CD4-positive, CD25-positive, alpha-beta regulatory T cell (primary cell): ENCODE data around the gene C17orf58. TPM values are rescaled to one million over a fixed set of nuclear protein-coding genes. Genes with fewer than 3 reads are reported as not detected.
"Not testable (repeated sequence)": the region's sequence is repeated elsewhere in the genome, so short reads cannot be mapped to it uniquely, and the experiment has no call there.

Experiments used
- ATAC-seq, 2 donors: fragments of 150-1000 bp; cut with Tn5 transposase; one replicate each; pipeline ENCODE4 v1.10.0; 2021; ENCODE audit warnings: low read depth in 2 of 2, moderate number of reproducible peaks in 2 of 2, moderate library complexity in 1 of 2
- DNase-seq, 3 donors: peaks; one replicate each; pipeline versions ENCODE4 v3.0.0 to v3.0.0-alpha.2; 2012 to 2022; ENCODE audit warnings: mixed read lengths in 1 of 3
- H3K27ac ChIP-seq: one replicate; pipeline ENCODE4 v1.7.0; 2013; ENCODE audit warnings: mild to moderate bottlenecking, low read length; ENCODE audit not compliant: insufficient read depth, poor library complexity, severe bottlenecking
- H3K27me3 ChIP-seq: one replicate; pipeline ENCODE4 v1.7.0; 2013; ENCODE audit warnings: low read length; ENCODE audit not compliant: control insufficient read depth, insufficient read depth
- H3K36me3 ChIP-seq: one replicate; pipeline ENCODE4 v1.7.0; 2013; ENCODE audit warnings: mild to moderate bottlenecking, low read length, moderate library complexity; ENCODE audit not compliant: control insufficient read depth, insufficient read depth
- H3K4me1 ChIP-seq: 2 replicates; pipeline ENCODE4 v1.7.0; 2013; ENCODE audit warnings: mild to moderate bottlenecking, low read length; ENCODE audit not compliant: insufficient read depth, control insufficient read depth, poor library complexity, severe bottlenecking
- H3K4me3 ChIP-seq: one replicate; pipeline ENCODE4 v1.7.0; 2013; ENCODE audit warnings: low read depth, mild to moderate bottlenecking, low read length, moderate library complexity
- H3K9me3 ChIP-seq, 2 experiments: 1 replicate in 1 of 2; 2 replicates in 1 of 2; pipeline ENCODE4 v1.7.0; 2013; ENCODE audit warnings: low read length in 2 of 2, mild to moderate bottlenecking in 1 of 2, moderate library complexity in 1 of 2; ENCODE audit not compliant: control insufficient read depth in 2 of 2
- H3K27ac Mint-ChIP-seq, 3 donors: one replicate each; pipeline ENCODE4 v1.8.0; 2020 to 2022; ENCODE audit warnings: mild to moderate bottlenecking in 3 of 3, mixed read lengths in 3 of 3, moderate library complexity in 2 of 3
- H3K27me3 Mint-ChIP-seq: one replicate; pipeline ENCODE4 v1.8.0; 2022; ENCODE audit warnings: mild to moderate bottlenecking, mixed read lengths
- H3K36me3 Mint-ChIP-seq: one replicate; pipeline ENCODE4 v1.8.0; 2020; ENCODE audit warnings: mixed read lengths
- H3K4me1 Mint-ChIP-seq, 4 donors: one replicate each; pipeline ENCODE4 v1.8.0; 2020 to 2022; ENCODE audit warnings: mixed read lengths in 4 of 4, mild to moderate bottlenecking in 1 of 4
- H3K4me3 Mint-ChIP-seq, 4 donors: one replicate each; pipeline ENCODE4 v1.8.0; 2020 to 2022; ENCODE audit warnings: mild to moderate bottlenecking in 4 of 4, mixed read lengths in 4 of 4, moderate library complexity in 3 of 4
- H3K9me3 Mint-ChIP-seq, 7 donors: one replicate each; pipeline ENCODE4 v1.8.0; 2020 to 2022; ENCODE audit warnings: mixed read lengths in 7 of 7, mild to moderate bottlenecking in 3 of 7, moderate library complexity in 2 of 7
- polyA plus RNA-seq, 4 donors: library from polyadenylated mRNA; unstranded; fragments of 300-500 nt; fragmentation: Illumina TruSeq; gene quantifications; one replicate each; pipeline ENCODE4 v1.2.3, GENCODE V29; 2021
- total RNA-seq: library from RNA; stranded (reverse); gene quantifications from one replicate; pipeline ENCODE4 v1.2.3, GENCODE V29; 2022

Gene C17orf58
- total and polyA plus RNA-seq, 5 donors from 2014 or later, result 0.42 to 2.3 (median 1.2) TPM

- H3K4me1 Mint-ChIP-seq, result peaks cover 12 to 33% (median 23%) of the 10 kb centered on the region in 4 donors
- Histone ChIP-seq H3K9me3 (no peaks in the 10 kb centered on the region), H3K27me3 (peaks cover 4% of the 10 kb centered on the region), H3K36me3 (no peaks in the 10 kb centered on the region), H3K4me1 (peaks cover 31% of the 10 kb centered on the region), H3K4me3 (peak overlapping the region; percentile 68), H3K27ac (no peak overlapping the region)
- peak overlapping the region; percentile 48 to 90 (median 85) for H3K27ac Mint-ChIP-seq
- H3K36me3 Mint-ChIP-seq, result no peaks in the 10 kb centered on the region
- ATAC-seq, result no peak
- H3K27me3 Mint-ChIP-seq, result peaks cover 34% of the 10 kb centered on the region
- peaks cover 0 to 2% (median 0%) of the 10 kb centered on the region in 7 donors for H3K9me3 Mint-ChIP-seq
- DNase-seq, result no peak
- H3K4me3 Mint-ChIP-seq, result peak overlapping the region; percentile 92 to 95 (median 93)
Observed at GRCh38 chr17:67992548-67993152, 3.6 kb downstream of the C17orf58 start.

GRCh38 chr17:67990909-67991308 is 5.4 kb downstream of the C17orf58 start:
- Histone ChIP-seq H3K4me1 (peaks cover 25% of the 10 kb centered on the region), H3K36me3 (no peaks in the 10 kb centered on the region), H3K4me3 (no peak overlapping the region), H3K9me3 (no peaks in the 10 kb centered on the region), H3K27me3 (peaks cover 4% of the 10 kb centered on the region), H3K27ac (no peak overlapping the region)
- H3K27ac Mint-ChIP-seq, result no peak overlapping the region
- no peaks in the 10 kb centered on the region for H3K36me3 Mint-ChIP-seq
- peaks cover 0 to 2% (median 0%) of the 10 kb centered on the region in 7 donors for H3K9me3 Mint-ChIP-seq
- H3K4me3 Mint-ChIP-seq, result peak overlapping the region in 2 of 4 donors; percentile 57 to 81
- no peak for DNase-seq
- H3K4me1 Mint-ChIP-seq, result peaks cover 12 to 27% (median 18%) of the 10 kb centered on the region in 4 donors
- no peak for ATAC-seq
- H3K27me3 Mint-ChIP-seq, result peaks cover 18% of the 10 kb centered on the region

DNA sequence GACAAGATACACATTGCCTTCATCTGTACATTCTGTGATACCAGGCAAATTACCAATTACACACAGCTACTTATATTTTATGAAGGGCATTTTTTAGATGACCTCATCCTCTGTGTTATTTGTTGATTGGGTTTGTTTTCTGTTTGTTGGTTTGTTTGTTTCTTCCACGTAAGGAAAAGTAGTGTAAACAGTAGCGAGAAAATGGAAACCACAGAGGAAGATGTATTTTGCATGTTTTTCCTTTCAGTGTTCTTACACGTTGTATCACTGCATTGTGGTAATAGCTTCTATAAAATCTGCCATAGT is 12.9 kb downstream of the C17orf58 start:
- Mint-ChIP-seq H3K4me1 (no peaks in the 10 kb centered on the region), H3K36me3 (peaks cover 11% of the 10 kb centered on the region), H3K27ac (peak overlapping the region in 1 of 3 donors; percentile 5), H3K27me3 (no peaks in the 10 kb centered on the region), H3K4me3 (no peak overlapping the region), H3K9me3 (no peaks in the 10 kb centered on the region)
- Histone ChIP-seq H3K4me3 (no peak overlapping the region), H3K9me3 (no peaks in the 10 kb centered on the region), H3K4me1 (no peaks in the 10 kb centered on the region), H3K27me3 (no peaks in the 10 kb centered on the region), H3K36me3 (peaks cover 12% of the 10 kb centered on the region), H3K27ac (no peak overlapping the region)
- no peak for ATAC-seq
- DNase-seq, result no peak

- Histone ChIP-seq H3K4me3 (no peak overlapping the region), H3K36me3 (peaks cover 13% of the 10 kb centered on the region), H3K4me1 (no peaks in the 10 kb centered on the region), H3K9me3 (no peaks in the 10 kb centered on the region), H3K27me3 (no peaks in the 10 kb centered on the region), H3K27ac (no peak overlapping the region)
- H3K36me3 Mint-ChIP-seq, result peaks cover 11% of the 10 kb centered on the region
- no peaks in the 10 kb centered on the region for H3K27me3 Mint-ChIP-seq
- no peak for DNase-seq
- no peak overlapping the region for H3K4me3 Mint-ChIP-seq
- no peak for ATAC-seq
- peak overlapping the region in 1 of 3 donors; percentile 38 for H3K27ac Mint-ChIP-seq
- H3K4me1 Mint-ChIP-seq, result no peaks in the 10 kb centered on the region
- no peaks in the 10 kb centered on the region for H3K9me3 Mint-ChIP-seq
Observed at GRCh38 chr17:67982686-67983382, 13.4 kb downstream of the C17orf58 start.

GRCh38 chr17:67982034-67982640 is 14.1 kb downstream of the C17orf58 start:
- H3K27ac ChIP-seq, result no peak overlapping the region
- H3K27ac Mint-ChIP-seq, result no peak overlapping the region
- ATAC-seq (no peak), DNase-seq (no peak)
- H3K9me3 Mint-ChIP-seq, result no peaks in the 10 kb centered on the region
- no peak overlapping the region for H3K4me3 ChIP-seq
- no peaks in the 10 kb centered on the region for H3K4me1 Mint-ChIP-seq
- no peaks in the 10 kb centered on the region for H3K4me1 ChIP-seq
- H3K27me3 ChIP-seq, result no peaks in the 10 kb centered on the region
- H3K36me3 Mint-ChIP-seq, result peaks cover 11% of the 10 kb centered on the region
- no peaks in the 10 kb centered on the region for H3K27me3 Mint-ChIP-seq
- H3K9me3 ChIP-seq, result no peaks in the 10 kb centered on the region
- H3K36me3 ChIP-seq, result peaks cover 15% of the 10 kb centered on the region
- H3K4me3 Mint-ChIP-seq, result no peak overlapping the region

GRCh38 chr17:67980883-67981282 is 15.4 kb downstream of the C17orf58 start:
- H3K27ac Mint-ChIP-seq, H3K4me1 ChIP-seq, H3K4me3 ChIP-seq, H3K27me3 ChIP-seq, H3K27ac ChIP-seq, DNase-seq, H3K4me3 Mint-ChIP-seq, H3K4me1 Mint-ChIP-seq, H3K27me3 Mint-ChIP-seq, H3K9me3 Mint-ChIP-seq, H3K9me3 ChIP-seq, ATAC-seq: not testable (repeated sequence)
- H3K36me3 ChIP-seq, result peaks cover 25% of the 10 kb centered on the region
- peaks cover 11% of the 10 kb centered on the region for H3K36me3 Mint-ChIP-seq

GRCh38 chr17:67980456-67980855 is 15.8 kb downstream of the C17orf58 start:
- H3K4me3 Mint-ChIP-seq, result no peak overlapping the region
- peaks cover 11% of the 10 kb centered on the region for H3K36me3 Mint-ChIP-seq
- no peaks in the 10 kb centered on the region for H3K4me1 Mint-ChIP-seq
- no peak for ATAC-seq
- Histone ChIP-seq H3K27me3 (no peaks in the 10 kb centered on the region), H3K27ac (no peak overlapping the region), H3K4me3 (no peak overlapping the region), H3K4me1 (no peaks in the 10 kb centered on the region), H3K36me3 (peaks cover 29% of the 10 kb centered on the region), H3K9me3 (no peaks in the 10 kb centered on the region)
- no peak overlapping the region for H3K27ac Mint-ChIP-seq
- no peaks in the 10 kb centered on the region for H3K9me3 Mint-ChIP-seq
- H3K27me3 Mint-ChIP-seq, result no peaks in the 10 kb centered on the region
- DNase-seq, result no peak
